ENCODE data around the gene RNF157. TPM values are rescaled to one million over a fixed set of nuclear protein-coding genes. Genes with fewer than 3 reads are reported as not detected.

RNF157 gene
- total and polyA plus RNA-seq, 2 of the 13 experiments (the other 11 are each of a cell fraction or from before 2014, with no cell fraction given) = 0.44 to 1.5 TPM

GRCh38 chr17:76278952-76279741 lies 38.9 kb upstream of the RNF157 start (continued):
- TF ChIP-seq, protein P1, sequence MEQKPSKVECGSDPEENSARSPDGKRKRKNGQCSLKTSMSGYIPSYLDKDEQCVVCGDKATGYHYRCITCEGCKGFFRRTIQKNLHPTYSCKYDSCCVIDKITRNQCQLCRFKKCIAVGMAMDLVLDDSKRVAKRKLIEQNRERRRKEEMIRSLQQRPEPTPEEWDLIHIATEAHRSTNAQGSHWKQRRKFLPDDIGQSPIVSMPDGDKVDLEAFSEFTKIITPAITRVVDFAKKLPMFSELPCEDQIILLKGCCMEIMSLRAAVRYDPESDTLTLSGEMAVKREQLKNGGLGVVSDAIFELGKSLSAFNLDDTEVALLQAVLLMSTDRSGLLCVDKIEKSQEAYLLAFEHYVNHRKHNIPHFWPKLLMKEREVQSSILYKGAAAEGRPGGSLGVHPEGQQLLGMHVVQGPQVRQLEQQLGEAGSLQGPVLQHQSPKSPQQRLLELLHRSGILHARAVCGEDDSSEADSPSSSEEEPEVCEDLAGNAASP (CRISPR knock-in tag; IDR thresholded peaks at IDR 0.05; ENCODE audit: borderline replicate concordance) = peak; percentile 53; the same call in 1 of the 2 replicates
- no peak for TF ChIP-seq HNRNPLL (IDR thresholded peaks at IDR 0.05; ENCODE audit: low read depth, low read length, poor library complexity, severe bottlenecking)
- TF ChIP-seq, protein P2, sequence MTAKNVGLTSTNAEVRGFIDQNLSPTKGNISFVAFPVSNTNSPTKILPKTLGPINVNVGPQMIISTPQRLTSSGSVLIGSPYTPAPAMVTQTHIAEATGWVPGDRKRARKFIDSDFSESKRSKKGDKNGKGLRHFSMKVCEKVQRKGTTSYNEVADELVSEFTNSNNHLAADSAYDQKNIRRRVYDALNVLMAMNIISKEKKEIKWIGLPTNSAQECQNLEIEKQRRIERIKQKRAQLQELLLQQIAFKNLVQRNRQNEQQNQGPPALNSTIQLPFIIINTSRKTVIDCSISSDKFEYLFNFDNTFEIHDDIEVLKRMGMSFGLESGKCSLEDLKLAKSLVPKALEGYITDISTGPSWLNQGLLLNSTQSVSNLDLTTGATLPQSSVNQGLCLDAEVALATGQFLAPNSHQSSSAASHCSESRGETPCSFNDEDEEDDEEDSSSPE (CRISPR knock-in tag; IDR thresholded peaks at IDR 0.05) = no peak
- peak; percentile 41; the same call in 1 of the 2 replicates for TF ChIP-seq HOXA3 (CRISPR knock-in tag; IDR thresholded peaks at IDR 0.05)
- TF ChIP-seq DBP (CRISPR knock-in tag; IDR thresholded peaks at IDR 0.05; ENCODE audit: not compliant biosample characterization) = no peak
- TF ChIP-seq ZSCAN25 (CRISPR knock-in tag; IDR thresholded peaks at IDR 0.05) = 0 out of 2 replicates have a peak, but pooled peaks have one; percentile 1
- TF ChIP-seq GMEB1 (CRISPR knock-in tag; IDR thresholded peaks at IDR 0.05; ENCODE audit: borderline replicate concordance) = 0 out of 2 replicates have a peak, but pooled peaks have one; percentile 41
- TF ChIP-seq NFRKB (IDR thresholded peaks at IDR 0.05) = no peak
- TF ChIP-seq ZNF468 (CRISPR knock-in tag; IDR thresholded peaks at IDR 0.05) = no peak
- peak; percentile 51; the same call in 1 of the 2 replicates for TF ChIP-seq YEATS2 (CRISPR knock-in tag; IDR thresholded peaks at IDR 0.05; ENCODE audit: borderline replicate concordance)
- TF ChIP-seq ZNF749 (CRISPR knock-in tag; IDR thresholded peaks at IDR 0.05; ENCODE audit: borderline replicate concordance) = no peak
- no peak for TF ChIP-seq FLYWCH1 (CRISPR knock-in tag; IDR thresholded peaks at IDR 0.05)
- peak; percentile 55; the same call in 1 of the 2 replicates for TF ChIP-seq KDM4B (CRISPR knock-in tag; IDR thresholded peaks at IDR 0.05)
- TF ChIP-seq, protein P3, sequence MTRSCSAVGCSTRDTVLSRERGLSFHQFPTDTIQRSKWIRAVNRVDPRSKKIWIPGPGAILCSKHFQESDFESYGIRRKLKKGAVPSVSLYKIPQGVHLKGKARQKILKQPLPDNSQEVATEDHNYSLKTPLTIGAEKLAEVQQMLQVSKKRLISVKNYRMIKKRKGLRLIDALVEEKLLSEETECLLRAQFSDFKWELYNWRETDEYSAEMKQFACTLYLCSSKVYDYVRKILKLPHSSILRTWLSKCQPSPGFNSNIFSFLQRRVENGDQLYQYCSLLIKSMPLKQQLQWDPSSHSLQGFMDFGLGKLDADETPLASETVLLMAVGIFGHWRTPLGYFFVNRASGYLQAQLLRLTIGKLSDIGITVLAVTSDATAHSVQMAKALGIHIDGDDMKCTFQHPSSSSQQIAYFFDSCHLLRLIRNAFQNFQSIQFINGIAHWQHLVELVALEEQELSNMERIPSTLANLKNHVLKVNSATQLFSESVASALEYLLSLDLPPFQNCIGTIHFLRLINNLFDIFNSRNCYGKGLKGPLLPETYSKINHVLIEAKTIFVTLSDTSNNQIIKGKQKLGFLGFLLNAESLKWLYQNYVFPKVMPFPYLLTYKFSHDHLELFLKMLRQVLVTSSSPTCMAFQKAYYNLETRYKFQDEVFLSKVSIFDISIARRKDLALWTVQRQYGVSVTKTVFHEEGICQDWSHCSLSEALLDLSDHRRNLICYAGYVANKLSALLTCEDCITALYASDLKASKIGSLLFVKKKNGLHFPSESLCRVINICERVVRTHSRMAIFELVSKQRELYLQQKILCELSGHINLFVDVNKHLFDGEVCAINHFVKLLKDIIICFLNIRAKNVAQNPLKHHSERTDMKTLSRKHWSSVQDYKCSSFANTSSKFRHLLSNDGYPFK (CRISPR knock-in tag; IDR thresholded peaks at IDR 0.05; ENCODE audit: borderline replicate concordance) = no peak; the same call in 1 of the 2 replicates
- TF ChIP-seq ETV5 (CRISPR knock-in tag; IDR thresholded peaks at IDR 0.05; ENCODE audit: borderline replicate concordance) = peak; percentile 36; the same call in 1 of the 2 replicates
- TF ChIP-seq ZNF788 (CRISPR knock-in tag; IDR thresholded peaks at IDR 0.05; ENCODE audit: borderline replicate concordance) = no peak; the same call in 1 of the 2 replicates
- TF ChIP-seq ZIK1 (CRISPR knock-in tag; IDR thresholded peaks at IDR 0.05; ENCODE audit: borderline replicate concordance, low read depth) = 0 out of 2 replicates have a peak, but pooled peaks have one; percentile 37
- 0 out of 2 replicates have a peak, but pooled peaks have one; percentile 37 for TF ChIP-seq HDAC2 (CRISPR knock-in tag; IDR thresholded peaks at IDR 0.05)
- TF ChIP-seq SKI (IDR thresholded peaks at IDR 0.05; ENCODE audit: partially characterized antibody) = no peak
- no peak for TF ChIP-seq MTF1 (CRISPR knock-in tag; IDR thresholded peaks at IDR 0.05)
